ENCODE data around the gene KRTAP20-3. TPM values are rescaled to one million over a fixed set of nuclear protein-coding genes. Genes with fewer than 3 reads are reported as not detected.

Gene KRTAP20-3
- total and polyA plus RNA-seq, 10 of the 15 experiments (the other 5 are each of a cell fraction or from before 2014, with no cell fraction given) = not detected

DNA sequence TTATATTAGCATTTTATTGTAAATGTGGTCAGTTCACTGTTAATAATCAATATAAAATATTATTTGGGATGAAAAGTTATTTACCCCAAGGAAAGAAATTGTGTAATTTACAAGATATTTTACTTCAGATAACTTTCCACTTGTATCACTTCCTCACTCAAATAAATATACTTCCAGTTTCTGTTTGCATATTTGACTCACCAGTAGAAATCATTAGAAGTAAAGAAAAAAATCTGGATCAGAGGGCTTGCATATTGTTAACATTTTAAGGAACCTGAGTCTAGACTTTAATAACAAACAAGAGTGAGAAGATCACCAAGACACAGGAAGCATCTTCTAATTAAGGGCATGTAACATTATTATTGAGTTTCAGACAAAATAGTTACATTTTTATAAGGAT, 22.6 kb upstream of the KRTAP20-3 start:
- H3K4me1 ChIP-seq (ENCODE audit: control insufficient read depth, insufficient read depth, low read length) = no peaks in the 10 kb centered on the region
- in situ Hi-C loops (cut with MboI) = no loop called here
- BruUV-seq (replicated peaks) = no TSS peak
- H3K9me3 ChIP-seq (replicated peaks; ENCODE audit: control insufficient read depth, insufficient read depth, low read length) = no peaks in the 10 kb centered on the region
- DNase-seq (ENCODE audit: low read depth, low spot score) = no peak
- ChIA-PET CTCF (no interaction called here), RAD21 (ENCODE audit: unreplicated experiment) (no interaction called here), POLR2A (no interaction called here), SMC1A (ENCODE audit: uncharacterized antibody, unreplicated experiment) (no interaction called here)
- no peak overlapping the region for H2AFZ ChIP-seq (ENCODE audit: control insufficient read depth, low read depth, low read length)
- ATAC-seq = no peak
- FAIRE-seq = no peak
- H3K27me3 ChIP-seq (replicated peaks in 1 of 2; ENCODE audit: control insufficient read depth in 2 of 2, insufficient read depth in 2 of 2, low read length in 1 of 2) = no peaks in the 10 kb centered on the region
- H4K20me1 ChIP-seq (ENCODE audit: control insufficient read depth, insufficient read depth) = no peaks in the 10 kb centered on the region
- no peak overlapping the region for H3K4me3 ChIP-seq
- H3K4me2 ChIP-seq (ENCODE audit: control insufficient read depth, insufficient read depth) = no peak overlapping the region
- no peaks in the 10 kb centered on the region for H3K79me2 ChIP-seq (ENCODE audit: control insufficient read depth, insufficient read depth, low read length)
- H3K36me3 ChIP-seq (ENCODE audit: control insufficient read depth in 2 of 2, insufficient read depth in 2 of 2, low read length in 1 of 2) = no peaks in the 10 kb centered on the region
- intact Hi-C loops (cut with micrococcal nuclease; ENCODE audit: unreplicated experiment) = no loop called here
- no peak overlapping the region for H3K27ac ChIP-seq (ENCODE audit: control insufficient read depth, insufficient read depth)
- no peak overlapping the region for H3K9ac ChIP-seq (ENCODE audit: control insufficient read depth, insufficient read depth, low read length)
- TF ChIP-seq KLF5 (IDR thresholded peaks at IDR 0.05; ENCODE audit: partially characterized antibody) = no peak
- no peak for TF ChIP-seq IKZF2 (IDR thresholded peaks at IDR 0.05)
- TF ChIP-seq TCF12 (IDR thresholded peaks at IDR 0.05; ENCODE audit: low read depth, low read length) = no peak
- TF ChIP-seq, protein P1, sequence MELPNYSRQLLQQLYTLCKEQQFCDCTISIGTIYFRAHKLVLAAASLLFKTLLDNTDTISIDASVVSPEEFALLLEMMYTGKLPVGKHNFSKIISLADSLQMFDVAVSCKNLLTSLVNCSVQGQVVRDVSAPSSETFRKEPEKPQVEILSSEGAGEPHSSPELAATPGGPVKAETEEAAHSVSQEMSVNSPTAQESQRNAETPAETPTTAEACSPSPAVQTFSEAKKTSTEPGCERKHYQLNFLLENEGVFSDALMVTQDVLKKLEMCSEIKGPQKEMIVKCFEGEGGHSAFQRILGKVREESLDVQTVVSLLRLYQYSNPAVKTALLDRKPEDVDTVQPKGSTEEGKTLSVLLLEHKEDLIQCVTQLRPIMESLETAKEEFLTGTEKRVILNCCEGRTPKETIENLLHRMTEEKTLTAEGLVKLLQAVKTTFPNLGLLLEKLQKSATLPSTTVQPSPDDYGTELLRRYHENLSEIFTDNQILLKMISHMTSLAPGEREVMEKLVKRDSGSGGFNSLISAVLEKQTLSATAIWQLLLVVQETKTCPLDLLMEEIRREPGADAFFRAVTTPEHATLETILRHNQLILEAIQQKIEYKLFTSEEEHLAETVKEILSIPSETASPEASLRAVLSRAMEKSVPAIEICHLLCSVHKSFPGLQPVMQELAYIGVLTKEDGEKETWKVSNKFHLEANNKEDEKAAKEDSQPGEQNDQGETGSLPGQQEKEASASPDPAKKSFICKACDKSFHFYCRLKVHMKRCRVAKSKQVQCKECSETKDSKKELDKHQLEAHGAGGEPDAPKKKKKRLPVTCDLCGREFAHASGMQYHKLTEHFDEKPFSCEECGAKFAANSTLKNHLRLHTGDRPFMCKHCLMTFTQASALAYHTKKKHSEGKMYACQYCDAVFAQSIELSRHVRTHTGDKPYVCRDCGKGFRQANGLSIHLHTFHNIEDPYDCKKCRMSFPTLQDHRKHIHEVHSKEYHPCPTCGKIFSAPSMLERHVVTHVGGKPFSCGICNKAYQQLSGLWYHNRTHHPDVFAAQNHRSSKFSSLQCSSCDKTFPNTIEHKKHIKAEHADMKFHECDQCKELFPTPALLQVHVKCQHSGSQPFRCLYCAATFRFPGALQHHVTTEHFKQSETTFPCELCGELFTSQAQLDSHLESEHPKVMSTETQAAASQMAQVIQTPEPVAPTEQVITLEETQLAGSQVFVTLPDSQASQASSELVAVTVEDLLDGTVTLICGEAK (IDR thresholded peaks at IDR 0.05; ENCODE audit: borderline replicate concordance) = no peak
- no peak for TF ChIP-seq FOS (IDR thresholded peaks at IDR 0.05; ENCODE audit: borderline replicate concordance, extremely low read depth, insufficient read length)
- TF ChIP-seq, protein P2, sequence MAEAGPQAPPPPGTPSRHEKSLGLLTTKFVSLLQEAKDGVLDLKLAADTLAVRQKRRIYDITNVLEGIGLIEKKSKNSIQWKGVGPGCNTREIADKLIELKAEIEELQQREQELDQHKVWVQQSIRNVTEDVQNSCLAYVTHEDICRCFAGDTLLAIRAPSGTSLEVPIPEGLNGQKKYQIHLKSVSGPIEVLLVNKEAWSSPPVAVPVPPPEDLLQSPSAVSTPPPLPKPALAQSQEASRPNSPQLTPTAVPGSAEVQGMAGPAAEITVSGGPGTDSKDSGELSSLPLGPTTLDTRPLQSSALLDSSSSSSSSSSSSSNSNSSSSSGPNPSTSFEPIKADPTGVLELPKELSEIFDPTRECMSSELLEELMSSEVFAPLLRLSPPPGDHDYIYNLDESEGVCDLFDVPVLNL (IDR thresholded peaks at IDR 0.05; ENCODE audit: low read depth, low read length) = no peak
- no peak for TF ChIP-seq MEF2A (IDR thresholded peaks at IDR 0.05; ENCODE audit: insufficient read depth, low read depth, low read length)
- no peak for TF ChIP-seq RELA (IDR thresholded peaks at IDR 0.05; ENCODE audit: borderline replicate concordance, partially characterized antibody)
- no peak for TF ChIP-seq POLR2AphosphoS5 (IDR thresholded peaks at IDR 0.05; ENCODE audit: low read length)
- TF ChIP-seq, protein P3, sequence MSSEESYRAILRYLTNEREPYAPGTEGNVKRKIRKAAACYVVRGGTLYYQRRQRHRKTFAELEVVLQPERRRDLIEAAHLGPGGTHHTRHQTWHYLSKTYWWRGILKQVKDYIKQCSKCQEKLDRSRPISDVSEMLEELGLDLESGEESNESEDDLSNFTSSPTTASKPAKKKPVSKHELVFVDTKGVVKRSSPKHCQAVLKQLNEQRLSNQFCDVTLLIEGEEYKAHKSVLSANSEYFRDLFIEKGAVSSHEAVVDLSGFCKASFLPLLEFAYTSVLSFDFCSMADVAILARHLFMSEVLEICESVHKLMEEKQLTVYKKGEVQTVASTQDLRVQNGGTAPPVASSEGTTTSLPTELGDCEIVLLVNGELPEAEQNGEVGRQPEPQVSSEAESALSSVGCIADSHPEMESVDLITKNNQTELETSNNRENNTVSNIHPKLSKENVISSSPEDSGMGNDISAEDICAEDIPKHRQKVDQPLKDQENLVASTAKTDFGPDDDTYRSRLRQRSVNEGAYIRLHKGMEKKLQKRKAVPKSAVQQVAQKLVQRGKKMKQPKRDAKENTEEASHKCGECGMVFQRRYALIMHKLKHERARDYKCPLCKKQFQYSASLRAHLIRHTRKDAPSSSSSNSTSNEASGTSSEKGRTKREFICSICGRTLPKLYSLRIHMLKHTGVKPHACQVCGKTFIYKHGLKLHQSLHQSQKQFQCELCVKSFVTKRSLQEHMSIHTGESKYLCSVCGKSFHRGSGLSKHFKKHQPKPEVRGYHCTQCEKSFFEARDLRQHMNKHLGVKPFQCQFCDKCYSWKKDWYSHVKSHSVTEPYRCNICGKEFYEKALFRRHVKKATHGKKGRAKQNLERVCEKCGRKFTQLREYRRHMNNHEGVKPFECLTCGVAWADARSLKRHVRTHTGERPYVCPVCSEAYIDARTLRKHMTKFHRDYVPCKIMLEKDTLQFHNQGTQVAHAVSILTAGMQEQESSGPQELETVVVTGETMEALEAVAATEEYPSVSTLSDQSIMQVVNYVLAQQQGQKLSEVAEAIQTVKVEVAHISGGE (CRISPR knock-in tag; IDR thresholded peaks at IDR 0.05) = no peak
- TF ChIP-seq, protein P4, sequence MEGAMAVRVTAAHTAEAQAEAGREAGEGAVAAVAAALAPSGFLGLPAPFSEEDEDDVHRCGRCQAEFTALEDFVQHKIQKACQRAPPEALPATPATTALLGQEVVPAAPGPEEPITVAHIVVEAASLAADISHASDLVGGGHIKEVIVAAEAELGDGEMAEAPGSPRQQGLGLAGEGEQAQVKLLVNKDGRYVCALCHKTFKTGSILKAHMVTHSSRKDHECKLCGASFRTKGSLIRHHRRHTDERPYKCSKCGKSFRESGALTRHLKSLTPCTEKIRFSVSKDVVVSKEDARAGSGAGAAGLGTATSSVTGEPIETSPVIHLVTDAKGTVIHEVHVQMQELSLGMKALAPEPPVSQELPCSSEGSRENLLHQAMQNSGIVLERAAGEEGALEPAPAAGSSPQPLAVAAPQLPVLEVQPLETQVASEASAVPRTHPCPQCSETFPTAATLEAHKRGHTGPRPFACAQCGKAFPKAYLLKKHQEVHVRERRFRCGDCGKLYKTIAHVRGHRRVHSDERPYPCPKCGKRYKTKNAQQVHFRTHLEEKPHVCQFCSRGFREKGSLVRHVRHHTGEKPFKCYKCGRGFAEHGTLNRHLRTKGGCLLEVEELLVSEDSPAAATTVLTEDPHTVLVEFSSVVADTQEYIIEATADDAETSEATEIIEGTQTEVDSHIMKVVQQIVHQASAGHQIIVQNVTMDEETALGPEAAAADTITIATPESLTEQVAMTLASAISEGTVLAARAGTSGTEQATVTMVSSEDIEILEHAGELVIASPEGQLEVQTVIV (IDR thresholded peaks at IDR 0.05; ENCODE audit: borderline replicate concordance, partially characterized antibody) = no peak
- TF ChIP-seq FOXK2 (IDR thresholded peaks at IDR 0.05) = no peak
- no peak for TF ChIP-seq SUZ12 (IDR thresholded peaks at IDR 0.05; ENCODE audit: unreplicated experiment)
- no peak for TF ChIP-seq CHD2 (IDR thresholded peaks at IDR 0.05; ENCODE audit: borderline replicate concordance, low read depth, low read length)
- TF ChIP-seq BACH1 (IDR thresholded peaks at IDR 0.05; ENCODE audit: borderline replicate concordance) = no peak

All from GM12878 (cell line).